Measurements from ENCODE around the gene UBE2E1. TPM values are rescaled to one million over a fixed set of nuclear protein-coding genes. Genes with fewer than 3 reads are reported as not detected.
"Not testable (repeated sequence)": the region's sequence is repeated elsewhere in the genome, so short reads cannot be mapped to it uniquely, and the experiment has no call there.

The UBE2E1 gene
- total RNA-seq, 2 experiments from 2014 or later = 73.9 to 74.9 TPM

DNA sequence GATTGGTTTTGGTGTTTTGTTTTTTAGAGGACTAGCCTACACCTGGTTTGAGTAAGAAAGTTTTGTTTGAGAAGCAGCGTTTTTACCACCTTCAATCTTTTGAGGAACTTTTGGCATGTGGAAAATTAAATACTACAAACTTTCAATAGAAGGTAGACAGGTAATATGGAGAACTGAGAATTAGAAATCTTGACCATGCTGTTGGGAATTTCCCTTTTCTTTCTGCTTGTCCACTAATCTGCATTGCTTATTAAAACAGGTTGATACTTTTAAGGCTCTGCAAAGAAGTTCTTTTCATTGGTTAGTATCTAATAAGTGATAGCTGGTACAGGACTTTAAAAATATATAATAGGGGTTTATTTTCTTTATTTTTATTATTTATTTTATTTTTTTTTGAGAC, 31.9 kb downstream of the UBE2E1 start:
- no peaks in the 10 kb centered on the region for H3K36me3 Mint-ChIP-seq
- H3K27ac Mint-ChIP-seq = no peak overlapping the region
- no peak for DNase-seq
- peaks cover 40% of the 10 kb centered on the region for H3K4me1 Mint-ChIP-seq
- no peaks in the 10 kb centered on the region for H3K27me3 Mint-ChIP-seq
- no peaks in the 10 kb centered on the region for H3K9me3 Mint-ChIP-seq
- no peak overlapping the region for H3K4me3 Mint-ChIP-seq

DNA sequence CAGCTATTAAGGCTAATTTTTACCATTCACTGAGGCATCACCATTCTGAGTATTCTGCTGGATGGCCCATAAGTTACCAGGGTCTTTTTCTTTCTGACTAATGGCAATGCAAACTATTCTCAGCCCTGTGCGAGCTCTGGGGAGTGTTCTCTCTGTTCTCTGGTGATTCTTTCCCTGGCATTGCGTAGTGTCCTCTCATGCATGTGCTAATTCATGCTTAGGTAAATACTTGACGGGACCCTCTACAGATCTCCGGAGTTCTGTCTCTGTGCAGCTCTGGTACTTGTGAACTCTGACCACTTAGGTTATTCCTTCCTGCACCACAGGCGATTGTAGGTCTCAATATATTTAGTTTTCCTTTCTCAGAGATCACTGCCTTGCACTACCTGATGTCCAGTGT, 34.8 kb downstream of the UBE2E1 start:
- H3K9me3 Mint-ChIP-seq = no peaks in the 10 kb centered on the region
- H3K36me3 Mint-ChIP-seq = no peaks in the 10 kb centered on the region
- no peaks in the 10 kb centered on the region for H3K27me3 Mint-ChIP-seq
- DNase-seq = no peak
- H3K4me1 Mint-ChIP-seq = peaks cover 37% of the 10 kb centered on the region
- no peak overlapping the region for H3K27ac Mint-ChIP-seq
- H3K4me3 Mint-ChIP-seq = no peak overlapping the region

DNA sequence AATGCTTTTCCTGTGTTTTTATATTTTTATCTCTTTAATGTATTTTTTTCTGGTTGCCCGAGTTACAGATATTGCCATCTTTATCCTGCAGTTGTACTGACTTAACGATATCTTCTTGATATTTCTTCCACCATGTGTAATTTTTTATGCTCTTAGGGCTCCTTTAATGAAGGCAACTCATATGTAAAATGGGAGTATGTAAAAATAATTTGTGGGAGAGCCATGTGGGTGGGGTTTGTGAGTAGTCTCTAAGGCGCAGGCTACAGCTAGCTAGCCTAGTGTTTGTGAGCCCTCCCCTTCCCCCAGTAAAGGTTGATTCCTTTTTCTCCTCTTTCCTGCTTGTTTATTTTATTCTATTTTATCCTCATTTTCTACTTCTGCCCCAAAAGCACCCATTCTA, 38.1 kb downstream of the UBE2E1 start:
- no peak overlapping the region for H3K4me3 Mint-ChIP-seq
- H3K4me1 Mint-ChIP-seq = peaks cover 20% of the 10 kb centered on the region
- H3K36me3 Mint-ChIP-seq = peaks cover 2% of the 10 kb centered on the region
- no peaks in the 10 kb centered on the region for H3K27me3 Mint-ChIP-seq
- H3K27ac Mint-ChIP-seq = no peak overlapping the region
- H3K9me3 Mint-ChIP-seq = peaks cover 2% of the 10 kb centered on the region
- no peak for DNase-seq

DNA sequence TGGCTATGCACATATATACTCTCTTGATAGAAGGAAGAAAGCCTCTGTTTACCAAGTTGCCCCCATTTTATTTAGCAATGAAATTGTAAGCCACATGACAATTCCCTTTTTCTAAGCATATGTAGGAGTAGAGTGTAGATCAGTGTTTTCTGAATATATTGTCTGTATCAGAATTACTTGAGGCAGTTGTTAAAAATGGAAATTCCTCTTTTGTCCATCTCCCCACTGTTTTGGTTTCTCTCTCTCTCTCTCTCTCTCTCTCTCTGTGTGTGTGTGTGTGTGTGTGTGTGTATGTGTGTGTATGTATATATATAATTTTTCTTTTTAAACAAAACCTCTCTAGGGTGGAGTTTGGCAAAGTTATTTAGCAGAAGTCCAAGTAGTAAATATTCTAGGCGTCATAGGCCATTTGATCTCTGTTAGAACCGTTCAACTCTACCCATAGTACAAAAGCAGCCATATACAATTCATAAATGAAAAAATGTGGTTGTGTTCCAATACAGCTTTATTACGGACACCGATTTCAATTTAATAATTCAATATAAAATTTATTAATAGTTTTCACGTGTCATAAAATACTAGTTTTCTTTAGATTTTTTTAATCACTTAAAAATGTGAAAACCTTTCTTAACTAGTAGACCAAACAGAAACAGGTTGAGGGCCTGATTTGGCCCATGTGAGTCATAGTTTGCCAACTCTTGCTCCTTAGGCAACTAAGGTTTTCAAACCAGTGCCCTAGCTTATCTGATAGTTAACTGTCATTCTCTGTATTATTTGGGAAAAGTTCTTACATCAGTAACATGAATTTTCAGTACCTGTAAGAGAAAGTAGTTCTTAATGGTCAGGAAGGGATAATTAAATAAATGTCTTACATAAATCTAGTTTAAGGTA, 39.8 kb downstream of the UBE2E1 start:
- peaks cover 9% of the 10 kb centered on the region for H3K4me1 Mint-ChIP-seq
- peaks cover 8% of the 10 kb centered on the region for H3K36me3 Mint-ChIP-seq
- no peaks in the 10 kb centered on the region for H3K27me3 Mint-ChIP-seq
- H3K27ac Mint-ChIP-seq = no peak overlapping the region
- DNase-seq = no peak
- H3K9me3 Mint-ChIP-seq = peaks cover 2% of the 10 kb centered on the region
- no peak overlapping the region for H3K4me3 Mint-ChIP-seq

DNA sequence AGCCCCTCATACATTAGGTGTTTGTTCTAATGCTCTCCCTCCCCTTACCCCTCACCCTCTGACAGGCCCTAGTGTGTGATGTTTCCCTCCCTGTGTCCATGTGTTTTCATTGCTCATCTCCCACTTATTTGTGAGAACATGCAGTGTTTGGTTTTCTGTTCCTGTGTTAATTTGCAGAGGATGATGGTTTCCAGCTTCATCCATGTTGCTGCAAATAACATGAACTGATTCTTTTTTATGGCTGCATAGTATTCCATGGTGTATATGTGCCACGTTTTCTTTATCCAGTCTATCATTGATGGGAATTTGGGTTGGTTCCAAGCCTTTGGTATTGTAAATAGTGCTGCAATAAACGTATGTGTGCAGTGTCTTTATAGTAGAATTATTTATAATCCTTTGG, 43.7 kb downstream of the UBE2E1 start:
- DNase-seq, H3K4me1 Mint-ChIP-seq, H3K4me3 Mint-ChIP-seq, H3K27ac Mint-ChIP-seq, H3K9me3 Mint-ChIP-seq, H3K27me3 Mint-ChIP-seq: not testable (repeated sequence)
- H3K36me3 Mint-ChIP-seq = peaks cover 32% of the 10 kb centered on the region

DNA sequence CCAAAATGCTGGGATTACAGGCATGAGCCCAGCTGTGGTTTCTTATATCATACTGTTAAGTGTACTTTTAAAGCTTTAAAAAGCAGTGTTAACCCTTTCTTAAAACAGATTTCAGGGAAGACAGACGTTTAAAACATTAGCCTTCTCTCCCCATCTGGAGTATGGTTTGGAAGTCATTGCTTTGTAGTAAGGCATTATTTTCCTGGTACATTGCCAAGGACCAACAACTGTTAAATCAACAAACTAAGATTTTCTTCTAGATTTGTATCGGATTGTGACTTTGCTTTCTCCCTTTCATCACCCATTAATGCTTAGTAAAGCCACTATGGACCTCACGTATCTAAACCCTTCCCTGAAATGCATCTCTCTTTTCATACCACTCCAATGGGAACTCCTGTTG, 50.5 kb downstream of the UBE2E1 start:
- H3K9me3 Mint-ChIP-seq = peaks cover 4% of the 10 kb centered on the region
- no peaks in the 10 kb centered on the region for H3K27me3 Mint-ChIP-seq
- no peak for DNase-seq
- H3K27ac Mint-ChIP-seq = no peak overlapping the region
- no peak overlapping the region for H3K4me3 Mint-ChIP-seq
- H3K4me1 Mint-ChIP-seq = peaks cover 30% of the 10 kb centered on the region
- H3K36me3 Mint-ChIP-seq = peaks cover 26% of the 10 kb centered on the region

DNA sequence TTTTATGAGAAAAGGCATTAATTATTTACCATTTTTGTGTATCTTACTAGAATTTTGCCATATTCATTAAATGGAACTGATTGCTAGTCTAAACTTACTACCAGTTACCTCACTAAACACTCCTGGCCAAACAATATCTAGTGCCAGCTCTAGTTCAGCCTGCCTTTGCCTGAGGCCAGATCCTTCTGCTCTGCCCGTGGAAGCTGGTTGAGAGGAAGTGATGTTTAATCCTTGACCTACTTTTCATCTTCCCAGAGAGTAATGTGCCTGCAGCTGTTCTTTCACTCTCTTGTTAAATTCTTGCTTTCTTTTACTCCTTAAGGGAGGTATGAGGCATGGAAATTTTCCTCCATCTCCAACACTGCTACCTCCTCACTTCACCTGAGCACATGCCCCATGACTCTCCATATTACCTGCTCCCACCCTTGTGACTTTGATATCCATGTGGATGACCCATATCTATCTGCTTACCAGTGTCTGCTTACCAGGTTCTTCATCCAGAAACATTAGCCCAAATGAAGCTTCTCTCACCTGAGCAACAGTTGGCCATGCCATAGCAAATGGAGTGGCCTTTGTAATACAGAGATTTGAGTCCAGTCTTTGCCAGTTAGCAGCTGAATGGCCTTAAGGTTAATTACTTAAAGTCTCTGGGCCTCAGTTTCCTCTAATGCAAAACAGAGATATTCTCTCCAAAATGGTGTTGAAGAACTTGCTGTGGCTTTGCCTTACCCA, 53.4 kb downstream of the UBE2E1 start:
- H3K9me3 Mint-ChIP-seq = no peaks in the 10 kb centered on the region
- H3K36me3 Mint-ChIP-seq = peaks cover 16% of the 10 kb centered on the region
- DNase-seq = no peak
- H3K27me3 Mint-ChIP-seq = no peaks in the 10 kb centered on the region
- H3K4me1 Mint-ChIP-seq = peaks cover 34% of the 10 kb centered on the region
- no peak overlapping the region for H3K27ac Mint-ChIP-seq
- no peak overlapping the region for H3K4me3 Mint-ChIP-seq

DNA sequence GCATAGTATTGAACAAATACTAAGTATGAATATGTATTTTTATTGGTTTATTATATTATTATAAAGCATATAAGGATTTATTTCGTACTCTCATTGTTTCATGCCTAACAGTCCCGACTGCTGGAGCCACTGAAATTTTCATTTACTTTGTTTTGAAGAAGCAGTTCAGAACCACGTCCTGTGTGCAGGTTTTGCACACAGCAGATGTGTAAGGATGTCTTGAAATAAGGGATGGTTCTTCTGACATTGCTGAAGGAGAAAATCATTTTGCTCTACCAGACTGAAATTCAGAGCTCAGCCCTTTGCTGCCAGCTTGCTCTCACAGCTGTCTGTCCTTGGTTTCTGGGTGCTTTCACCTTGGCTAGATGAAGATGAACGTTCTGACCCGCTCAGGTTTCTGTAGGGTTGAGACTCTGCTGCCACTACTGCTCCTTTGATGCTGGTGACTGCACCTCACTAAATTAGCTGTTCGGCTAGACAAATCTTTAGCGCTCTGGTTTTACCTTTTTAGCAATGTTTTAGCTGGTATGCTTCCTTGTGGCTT, 54.2 kb downstream of the UBE2E1 start:
- Mint-ChIP-seq H3K27me3 (no peaks in the 10 kb centered on the region), H3K4me1 (peaks cover 35% of the 10 kb centered on the region), H3K4me3 (no peak overlapping the region), H3K36me3 (peaks cover 17% of the 10 kb centered on the region), H3K9me3 (no peaks in the 10 kb centered on the region), H3K27ac (no peak overlapping the region)
- no peak for DNase-seq

DNA sequence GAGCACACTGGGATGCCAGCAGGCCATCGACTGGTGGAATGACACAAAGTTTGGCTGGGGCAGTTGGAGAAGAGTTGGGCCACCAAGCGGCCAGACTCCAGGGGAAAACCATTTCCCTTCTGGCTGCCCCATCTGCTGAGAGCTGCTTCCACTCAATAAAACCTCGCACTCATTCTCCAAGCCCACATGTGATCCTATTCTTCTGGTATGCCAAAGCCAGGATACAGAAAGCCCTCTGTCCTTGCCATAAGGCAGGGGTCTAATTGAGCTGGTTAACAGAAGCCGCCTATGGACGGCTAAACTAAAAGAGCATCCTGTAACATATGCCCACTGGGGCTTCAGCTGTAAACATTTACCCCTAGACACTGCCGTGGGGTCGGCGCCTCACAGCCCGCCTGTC, 55.9 kb downstream of the UBE2E1 start:
- no peak for DNase-seq
- H3K4me1 Mint-ChIP-seq = peaks cover 36% of the 10 kb centered on the region
- no peak overlapping the region for H3K4me3 Mint-ChIP-seq

DNA sequence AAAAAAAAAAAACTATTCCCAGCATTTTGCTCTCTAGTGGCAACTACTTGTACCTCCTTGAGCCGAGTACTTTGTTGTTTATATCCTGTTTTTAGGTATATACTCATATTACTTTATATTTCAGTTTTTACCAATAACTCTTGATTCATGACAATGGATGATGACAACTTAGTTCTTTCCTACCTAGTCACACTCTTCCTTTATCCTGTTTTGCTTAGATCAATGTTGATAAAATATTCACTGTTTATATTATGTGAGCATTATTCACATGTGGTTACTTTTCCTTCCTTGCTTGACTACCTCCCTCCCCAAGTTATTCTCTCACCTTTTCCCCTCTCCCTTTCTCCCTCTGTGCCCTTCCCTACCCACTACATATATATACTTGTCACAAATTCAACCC, 57.3 kb downstream of the UBE2E1 start:
- no peak overlapping the region for H3K4me3 Mint-ChIP-seq

More for the DNA sequence above, 55.9 kb downstream of the UBE2E1 start:
- Mint-ChIP-seq H3K27me3 (no peaks in the 10 kb centered on the region), H3K9me3 (no peaks in the 10 kb centered on the region), H3K36me3 (peaks cover 17% of the 10 kb centered on the region), H3K27ac (no peak overlapping the region)

DNA sequence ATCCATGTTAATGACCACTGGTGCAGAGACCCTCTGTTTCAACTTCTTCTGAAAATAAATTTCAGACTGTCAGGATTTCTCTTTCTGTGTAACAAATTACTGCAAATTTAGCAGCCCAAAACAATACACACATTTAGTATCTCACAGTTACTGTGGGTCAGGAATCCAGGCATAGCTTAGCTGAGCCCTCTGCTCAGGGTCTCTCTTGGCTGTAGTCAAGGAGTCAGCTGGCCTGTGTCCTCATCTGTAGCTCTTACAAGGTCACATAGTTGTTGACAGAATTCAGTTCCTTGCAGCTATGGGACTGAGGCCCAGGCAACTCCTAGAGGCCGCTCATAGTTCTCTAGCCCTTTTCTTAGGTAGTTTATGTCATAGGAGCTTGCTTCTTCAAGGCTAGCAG, 59.2 kb downstream of the UBE2E1 start:
- no peak overlapping the region for H3K27ac Mint-ChIP-seq
- no peak overlapping the region for H3K4me3 Mint-ChIP-seq
- DNase-seq = no peak
- no peaks in the 10 kb centered on the region for H3K27me3 Mint-ChIP-seq
- peaks cover 23% of the 10 kb centered on the region for H3K4me1 Mint-ChIP-seq
- peaks cover 10% of the 10 kb centered on the region for H3K36me3 Mint-ChIP-seq
- H3K9me3 Mint-ChIP-seq = no peaks in the 10 kb centered on the region

More for the DNA sequence above, 57.3 kb downstream of the UBE2E1 start:
- H3K27me3 Mint-ChIP-seq = no peaks in the 10 kb centered on the region
- no peaks in the 10 kb centered on the region for H3K9me3 Mint-ChIP-seq
- no peak overlapping the region for H3K27ac Mint-ChIP-seq
- DNase-seq = no peak
- H3K36me3 Mint-ChIP-seq = peaks cover 10% of the 10 kb centered on the region
- peaks cover 23% of the 10 kb centered on the region for H3K4me1 Mint-ChIP-seq

DNA sequence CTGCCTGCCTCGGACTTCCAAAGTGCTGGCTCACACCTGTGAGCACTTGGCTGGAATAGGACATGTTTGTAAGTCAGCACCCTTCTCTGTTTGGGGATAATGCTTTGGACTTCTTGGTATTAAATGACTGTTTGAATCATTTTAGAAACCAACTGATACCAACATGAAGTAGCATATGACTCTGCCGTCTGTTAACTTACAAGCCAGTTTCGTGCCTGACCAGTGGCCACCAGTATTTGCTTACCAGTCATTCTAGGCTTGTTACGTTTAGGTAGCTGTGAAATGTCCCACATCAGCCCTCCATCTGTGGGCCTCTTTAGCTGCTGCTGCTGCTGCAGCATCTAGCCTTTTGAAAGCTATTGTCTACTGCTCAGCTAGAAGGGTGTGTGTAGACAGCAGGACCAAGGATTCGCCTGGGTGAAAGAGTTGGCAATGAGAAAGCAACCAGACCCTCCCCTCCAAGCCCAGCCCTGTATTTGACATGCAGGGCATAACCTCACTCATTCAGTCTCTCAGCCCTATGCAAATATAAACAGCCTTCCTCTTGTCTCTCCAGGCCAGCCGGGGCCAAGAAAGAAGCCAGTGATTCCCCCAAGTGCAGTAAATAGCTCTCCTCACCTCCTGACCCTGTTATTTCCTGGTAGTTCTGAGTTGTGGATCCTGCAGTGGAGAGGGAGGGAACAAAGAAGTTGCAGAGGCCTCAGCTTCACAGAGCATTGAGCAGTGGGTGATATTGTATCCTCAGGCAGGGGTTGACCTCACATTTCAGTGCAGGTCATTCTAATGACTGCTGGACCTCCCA, 60.0 kb downstream of the UBE2E1 start:
- Mint-ChIP-seq H3K9me3 (no peaks in the 10 kb centered on the region), H3K36me3 (peaks cover 10% of the 10 kb centered on the region), H3K4me3 (no peak overlapping the region), H3K27ac (no peak overlapping the region), H3K4me1 (peaks cover 22% of the 10 kb centered on the region), H3K27me3 (no peaks in the 10 kb centered on the region)
- no peak for DNase-seq

DNA sequence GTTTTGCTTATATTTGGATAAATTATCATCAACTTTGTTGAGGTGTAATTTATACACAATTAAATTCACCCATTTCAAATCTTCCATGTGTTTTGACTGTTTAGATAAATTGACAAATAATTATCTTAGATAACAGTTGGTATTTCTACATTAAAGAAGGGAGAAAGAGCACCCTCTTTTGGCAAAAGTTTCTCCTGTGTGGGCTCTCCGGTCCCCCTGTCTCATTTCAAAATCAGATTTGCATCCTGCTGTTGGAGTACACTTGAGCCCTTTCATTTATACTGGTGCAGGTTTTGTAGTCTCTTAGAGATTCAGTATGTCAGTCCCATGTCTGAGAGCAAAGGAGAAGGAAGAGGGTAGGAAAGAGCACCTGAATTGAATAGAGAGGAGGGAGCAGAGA, 61.6 kb downstream of the UBE2E1 start:
- Mint-ChIP-seq H3K9me3 (no peaks in the 10 kb centered on the region), H3K27ac (no peak overlapping the region), H3K4me3 (no peak overlapping the region), H3K27me3 (no peaks in the 10 kb centered on the region), H3K4me1 (peaks cover 17% of the 10 kb centered on the region), H3K36me3 (peaks cover 6% of the 10 kb centered on the region)
- DNase-seq = no peak

DNA sequence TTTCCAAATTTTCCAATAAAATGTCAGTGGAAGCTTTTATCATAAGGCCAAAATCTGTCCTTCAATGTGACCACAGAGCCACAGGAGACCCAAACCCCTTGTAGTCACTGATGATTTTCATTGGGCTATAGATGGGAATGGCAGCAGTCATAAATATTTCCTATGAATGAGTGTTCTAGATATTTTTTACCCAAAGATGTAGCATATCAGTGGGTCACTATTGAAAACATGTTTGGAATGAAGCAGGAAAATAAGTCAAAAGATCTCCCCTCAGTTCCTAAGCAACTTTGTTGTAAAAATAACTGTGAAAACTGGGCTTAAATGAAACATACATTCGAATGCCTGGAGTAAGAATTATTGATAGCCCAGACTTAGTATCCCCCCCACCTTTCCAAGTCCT, 62.1 kb downstream of the UBE2E1 start:
- H3K4me1 Mint-ChIP-seq = peaks cover 17% of the 10 kb centered on the region
- DNase-seq = no peak
- H3K27me3 Mint-ChIP-seq = no peaks in the 10 kb centered on the region
- H3K36me3 Mint-ChIP-seq = peaks cover 6% of the 10 kb centered on the region
- no peaks in the 10 kb centered on the region for H3K9me3 Mint-ChIP-seq
- no peak overlapping the region for H3K27ac Mint-ChIP-seq
- no peak overlapping the region for H3K4me3 Mint-ChIP-seq
